ENCODE measurements around the gene LIPE.

DNA sequence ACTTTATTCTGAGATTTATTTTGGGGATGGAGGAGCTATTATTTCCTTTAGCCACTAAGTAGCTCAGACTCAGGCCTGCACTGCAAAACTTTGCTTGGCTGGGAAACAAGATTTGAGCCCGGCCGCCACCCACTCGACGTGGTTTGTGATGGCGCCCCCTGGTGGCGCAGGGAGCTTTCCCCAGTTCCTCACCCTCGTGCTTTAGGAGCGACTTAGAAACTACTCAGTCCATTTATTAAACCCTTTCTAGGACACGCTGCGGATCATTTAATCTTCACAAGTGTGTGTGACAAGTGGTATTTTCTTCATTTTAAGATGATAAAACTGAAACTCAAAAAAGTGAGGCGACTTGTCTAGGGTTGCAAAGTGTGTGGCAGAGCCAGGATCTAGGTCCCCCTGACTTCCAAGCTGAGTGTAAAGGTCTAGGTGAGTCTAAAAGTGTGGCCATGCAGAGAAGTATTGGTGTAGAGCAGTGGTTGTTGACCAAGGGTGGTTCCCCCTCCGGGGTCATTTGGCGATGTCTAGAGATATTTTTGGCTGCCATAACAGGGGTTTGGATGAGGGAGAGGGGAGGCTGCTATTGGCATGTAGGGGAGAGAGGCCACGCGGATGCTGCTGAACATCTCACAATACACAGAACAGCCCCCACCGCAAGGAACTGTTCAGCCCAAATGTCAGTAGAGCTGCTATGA is 13.3 kb upstream of the LIPE start:
- TF ChIP-seq, protein P1, sequence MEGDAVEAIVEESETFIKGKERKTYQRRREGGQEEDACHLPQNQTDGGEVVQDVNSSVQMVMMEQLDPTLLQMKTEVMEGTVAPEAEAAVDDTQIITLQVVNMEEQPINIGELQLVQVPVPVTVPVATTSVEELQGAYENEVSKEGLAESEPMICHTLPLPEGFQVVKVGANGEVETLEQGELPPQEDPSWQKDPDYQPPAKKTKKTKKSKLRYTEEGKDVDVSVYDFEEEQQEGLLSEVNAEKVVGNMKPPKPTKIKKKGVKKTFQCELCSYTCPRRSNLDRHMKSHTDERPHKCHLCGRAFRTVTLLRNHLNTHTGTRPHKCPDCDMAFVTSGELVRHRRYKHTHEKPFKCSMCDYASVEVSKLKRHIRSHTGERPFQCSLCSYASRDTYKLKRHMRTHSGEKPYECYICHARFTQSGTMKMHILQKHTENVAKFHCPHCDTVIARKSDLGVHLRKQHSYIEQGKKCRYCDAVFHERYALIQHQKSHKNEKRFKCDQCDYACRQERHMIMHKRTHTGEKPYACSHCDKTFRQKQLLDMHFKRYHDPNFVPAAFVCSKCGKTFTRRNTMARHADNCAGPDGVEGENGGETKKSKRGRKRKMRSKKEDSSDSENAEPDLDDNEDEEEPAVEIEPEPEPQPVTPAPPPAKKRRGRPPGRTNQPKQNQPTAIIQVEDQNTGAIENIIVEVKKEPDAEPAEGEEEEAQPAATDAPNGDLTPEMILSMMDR (IDR thresholded peaks at IDR 0.05), result peak; percentile 55 to 91 (median 74)
- no peak for TF ChIP-seq POLR2A (IDR thresholded peaks at IDR 0.05)

Data from thyroid gland (tissue), 4 donors.